B cell (primary cell): ENCODE measurements around the gene MMP24. TPM values are rescaled to one million over a fixed set of nuclear protein-coding genes. Genes with fewer than 3 reads are reported as not detected.
A peak's percentile ranks its signal among the peaks of the same experiment; 100 is the strongest.

ENCODE experiments used
- ATAC-seq: fragments of 200-7000 bp; cut with Tn5 transposase; one replicate; pipeline ENCODE4 v1.10.0; 2021; ENCODE audit warnings: low read depth, mild to moderate bottlenecking, moderate number of reproducible peaks, moderate library complexity
- CTCF ChIA-PET: fragments of 350-600 bp; sonication (Branson Sonifier 250); formaldehyde crosslinking; loops from one replicate; lab custom pipeline; 2021; ENCODE audit warnings: antibody characterized with exemption, inconsistent platforms; lab: Charles Lee
- POLR2A ChIA-PET: fragments of 350-600 bp; sonication (Branson Sonifier 250); formaldehyde crosslinking; loops from one replicate; lab custom pipeline; 2021; ENCODE audit warnings: antibody characterized with exemption; lab: Charles Lee
- DNase-seq: peaks from one replicate; pipeline ENCODE4 v3.0.0; 2013
- H2AFZ ChIP-seq: 2 replicates; pipeline ENCODE4 v1.6.1; 2012; ENCODE audit warnings: mild to moderate bottlenecking, low read depth, low read length; ENCODE audit not compliant: insufficient read depth, poor library complexity, severe bottlenecking
- H3K27ac ChIP-seq, 2 donors: 1 replicate in 1 of 2; 2 replicates in 1 of 2; pipeline ENCODE4 v1.5.1; 2012 to 2013; ENCODE audit warnings: low read length in 2 of 2, mild to moderate bottlenecking in 2 of 2, moderate library complexity in 1 of 2
- H3K27me3 ChIP-seq, 4 experiments: fragments of 200-600 bp in 1 of 4; sonication (generic) in 1 of 4; replicated peaks in 1 of 4; 1 replicate in 2 of 4; 2 replicates in 2 of 4; pipeline versions ENCODE4 v1.6.1 to v1.7.0; 2013 to 2016; ENCODE audit warnings: low read length in 3 of 4, mild to moderate bottlenecking in 2 of 4, mixed read lengths in 1 of 4, moderate library complexity in 1 of 4; ENCODE audit not compliant: insufficient read depth in 4 of 4, control insufficient read depth in 3 of 4; ENCODE audit errors: control extremely low read depth in 1 of 4
- H3K36me3 ChIP-seq, 2 experiments: replicated peaks in 1 of 2; 1 replicate in 1 of 2; 2 replicates in 1 of 2; pipeline versions ENCODE4 v1.6.1 to v1.7.1; 2013; ENCODE audit warnings: low read length in 1 of 2; ENCODE audit not compliant: insufficient read depth in 2 of 2, control insufficient read depth in 1 of 2; ENCODE audit errors: control extremely low read depth in 1 of 2, extremely low read depth in 1 of 2
- H3K4me1 ChIP-seq, 2 donors: fragments of 200-600 bp in 1 of 2; sonication (generic) in 1 of 2; 1 replicate in 1 of 2; 2 replicates in 1 of 2; pipeline versions ENCODE4 v1.5.1 to v1.6.1; 2013 to 2017; ENCODE audit warnings: low read length in 2 of 2; ENCODE audit not compliant: control insufficient read depth in 2 of 2, insufficient read depth in 2 of 2
- H3K4me2 ChIP-seq: replicated peaks from 2 replicates; pipeline ENCODE3; 2012; ENCODE audit warnings: mild to moderate bottlenecking, low read depth, low read length; ENCODE audit not compliant: poor library complexity, severe bottlenecking
- H3K4me3 ChIP-seq, 5 experiments: fragments of 200-600 bp in 1 of 5; sonication (generic) in 1 of 5; 1 replicate in 3 of 5; 2 replicates in 2 of 5; pipeline versions ENCODE4 v1.5.1 to v1.7.0; 2011 to 2016; ENCODE audit warnings: low read length in 4 of 5, mild to moderate bottlenecking in 4 of 5, low read depth in 2 of 5, control low read depth in 1 of 5, moderate library complexity in 1 of 5; ENCODE audit not compliant: insufficient read depth in 1 of 5; ENCODE audit errors: control extremely low read depth in 1 of 5, extremely low read depth in 1 of 5
- H3K79me2 ChIP-seq: fragments of 200-600 bp; sonication (generic); one replicate; pipeline ENCODE4 v1.6.0; 2016; ENCODE audit warnings: low read length; ENCODE audit not compliant: control insufficient read depth, insufficient read depth
- H3K9ac ChIP-seq: fragments of 200-600 bp; sonication (generic); 2 replicates; pipeline ENCODE4 v1.6.1; 2017; ENCODE audit warnings: mild to moderate bottlenecking, low read length, moderate library complexity
- H3K9me3 ChIP-seq, 3 donors: one replicate each; pipeline versions ENCODE4 v1.6.1 to v1.7.1; 2013; ENCODE audit warnings: low read length in 2 of 3; ENCODE audit not compliant: control insufficient read depth in 2 of 3, insufficient read depth in 1 of 3; ENCODE audit errors: control extremely low read depth in 1 of 3
- H4K20me1 ChIP-seq: 2 replicates; pipeline ENCODE4 v1.6.0; 2012; ENCODE audit warnings: mild to moderate bottlenecking, low read length; ENCODE audit not compliant: insufficient read depth, control insufficient read depth, poor library complexity, severe bottlenecking
- H3K27ac Mint-ChIP-seq: one replicate; pipeline ENCODE4 v1.8.0; 2021; ENCODE audit warnings: mixed read lengths
- H3K27me3 Mint-ChIP-seq: one replicate; pipeline ENCODE4 v1.8.0; 2021; ENCODE audit warnings: mixed read lengths
- H3K4me1 Mint-ChIP-seq: one replicate; pipeline ENCODE4 v1.8.0; 2021; ENCODE audit warnings: mixed read lengths
- H3K4me3 Mint-ChIP-seq: one replicate; pipeline ENCODE4 v1.8.0; 2021; ENCODE audit warnings: mixed read lengths
- H3K9me3 Mint-ChIP-seq: one replicate; pipeline ENCODE4 v1.8.0; 2022; ENCODE audit warnings: mixed read lengths; ENCODE audit not compliant: insufficient read depth
- CTCF ChIP-seq: fragments of 200-600 bp; IDR thresholded peaks from one replicate; pipeline ENCODE4 v1.8.0; 2022; ENCODE audit warnings: antibody characterized with exemption, mild to moderate bottlenecking
- EZH2 ChIP-seq: IDR thresholded peaks from 2 replicates; pipeline ENCODE4 v1.6.1; 2012; ENCODE audit warnings: borderline replicate concordance, low read depth, mild to moderate bottlenecking, moderate library complexity, low read length; ENCODE audit not compliant: insufficient read depth, poor library complexity, severe bottlenecking
- whole genome bisulfite sequencing: methylation state at CpG from one replicate; pipeline ENCODE4 v1.1.5; 2013; ENCODE audit warnings: missing lambda C conversion rate; ENCODE audit not compliant: insufficient coverage; 5-methylcytosine and 5-hydroxymethylcytosine counted together
- intact Hi-C: fragments of 100-400 bp; cut with micrococcal nuclease; formaldehyde crosslinking; loops from one replicate; pipeline ENCODE4 v1.10.0; 2022
- polyA plus RNA-seq: library from polyadenylated mRNA; depleted of rRNA; stranded (reverse); fragments of >200 nt; gene quantifications from 2 replicates; pipeline ENCODE4 v1.2.3, GENCODE V29; 2012
- total RNA-seq, 2 donors: library from RNA; stranded (reverse); fragments of 120-200 nt in 1 of 2; gene quantifications; 1 replicate in 1 of 2; 2 replicates in 1 of 2; pipeline versions ENCODE4 v1.2.3 to v1.2.4, GENCODE V29; 2013 to 2022

The MMP24 gene
- total and polyA plus RNA-seq, 2 donors (not counting 1 experiment from before 2014, with no cell fraction given) = not detected

DNA sequence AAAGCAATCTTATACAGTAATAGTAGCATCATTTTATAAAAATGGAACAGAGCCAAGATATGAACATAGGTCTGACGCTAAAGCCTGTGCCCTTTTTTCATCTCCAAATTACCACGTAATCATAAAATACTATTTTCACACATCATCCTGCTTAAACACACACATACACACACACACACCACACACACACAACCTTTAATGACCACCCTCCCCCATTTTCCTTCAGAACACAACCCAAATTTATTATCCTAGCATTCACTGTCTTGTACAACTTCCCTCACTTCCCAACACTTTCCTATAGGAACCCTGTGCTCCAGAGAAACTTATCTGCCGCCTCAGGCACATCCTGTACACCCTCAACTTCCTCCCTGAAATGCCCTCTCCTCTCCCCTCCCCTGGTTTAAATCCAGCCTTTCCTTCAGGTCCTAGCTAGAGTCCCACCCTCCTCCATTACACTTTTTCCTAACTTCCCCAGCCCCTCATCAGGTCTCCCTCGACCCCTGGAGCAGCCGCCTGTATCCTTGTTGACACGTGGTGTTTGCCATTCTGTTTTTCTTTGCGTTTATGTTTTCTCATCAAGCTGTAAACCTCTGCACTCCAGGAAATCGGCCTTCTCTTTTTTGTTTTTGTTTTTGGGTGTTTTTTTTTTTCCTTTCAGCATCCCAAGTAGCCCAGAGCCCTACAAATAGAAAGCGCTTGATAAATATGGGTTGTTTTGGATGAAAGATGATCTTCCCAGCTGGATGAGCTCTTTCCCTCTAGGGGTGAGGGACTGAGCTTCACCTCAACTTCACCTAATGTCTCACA, 968 bp upstream of the MMP24 start:
- TF ChIP-seq CTCF = no peak
- TF ChIP-seq EZH2 = no peak
- intact Hi-C loops = no loop called here
- H3K27ac Mint-ChIP-seq = no peak overlapping the region
- DNase-seq (no peak), ATAC-seq (no peak)
- no peaks in the 10 kb centered on the region for H3K36me3 ChIP-seq
- H3K27me3 ChIP-seq = peaks cover 0 to 24% (median 15%) of the 10 kb centered on the region in 4 experiments
- no peak overlapping the region for H2AFZ ChIP-seq
- H3K9me3 Mint-ChIP-seq = peaks cover 2% of the 10 kb centered on the region
- ChIA-PET CTCF (interaction anchor here (2.2 kb wide), 1 partner anchor 132 kb away, joined by 4 read pairs; no protein-coding TSS in a partner anchor), POLR2A (no interaction called here)
- H3K4me3 Mint-ChIP-seq = peak overlapping the region; percentile 70
- H4K20me1 ChIP-seq = peaks cover 6% of the 10 kb centered on the region
- H3K4me1 Mint-ChIP-seq = peaks cover 15% of the 10 kb centered on the region
- H3K79me2 ChIP-seq = no peaks in the 10 kb centered on the region
- peaks cover 0 to 9% (median 2%) of the 10 kb centered on the region in 3 donors for H3K9me3 ChIP-seq
- WGBS = 23% methylated on average over 4 of the region's 9 CpGs
- H3K27ac ChIP-seq = no peak overlapping the region
- no peak overlapping the region for H3K4me3 ChIP-seq
- peaks cover 7 to 9% of the 10 kb centered on the region in 2 donors for H3K4me1 ChIP-seq
- no peak overlapping the region for H3K9ac ChIP-seq
- H3K27me3 Mint-ChIP-seq = peaks cover 45% of the 10 kb centered on the region
- no peak overlapping the region for H3K4me2 ChIP-seq
